ENCODE results near the gene AIFM2.
A peak's percentile ranks its signal among the peaks of the same experiment; 100 is the strongest.

Gene AIFM2

GRCh38 chr10:70122742-70123141, 9.9 kb downstream of the AIFM2 start (continued):
- TF ChIP-seq, protein P1, sequence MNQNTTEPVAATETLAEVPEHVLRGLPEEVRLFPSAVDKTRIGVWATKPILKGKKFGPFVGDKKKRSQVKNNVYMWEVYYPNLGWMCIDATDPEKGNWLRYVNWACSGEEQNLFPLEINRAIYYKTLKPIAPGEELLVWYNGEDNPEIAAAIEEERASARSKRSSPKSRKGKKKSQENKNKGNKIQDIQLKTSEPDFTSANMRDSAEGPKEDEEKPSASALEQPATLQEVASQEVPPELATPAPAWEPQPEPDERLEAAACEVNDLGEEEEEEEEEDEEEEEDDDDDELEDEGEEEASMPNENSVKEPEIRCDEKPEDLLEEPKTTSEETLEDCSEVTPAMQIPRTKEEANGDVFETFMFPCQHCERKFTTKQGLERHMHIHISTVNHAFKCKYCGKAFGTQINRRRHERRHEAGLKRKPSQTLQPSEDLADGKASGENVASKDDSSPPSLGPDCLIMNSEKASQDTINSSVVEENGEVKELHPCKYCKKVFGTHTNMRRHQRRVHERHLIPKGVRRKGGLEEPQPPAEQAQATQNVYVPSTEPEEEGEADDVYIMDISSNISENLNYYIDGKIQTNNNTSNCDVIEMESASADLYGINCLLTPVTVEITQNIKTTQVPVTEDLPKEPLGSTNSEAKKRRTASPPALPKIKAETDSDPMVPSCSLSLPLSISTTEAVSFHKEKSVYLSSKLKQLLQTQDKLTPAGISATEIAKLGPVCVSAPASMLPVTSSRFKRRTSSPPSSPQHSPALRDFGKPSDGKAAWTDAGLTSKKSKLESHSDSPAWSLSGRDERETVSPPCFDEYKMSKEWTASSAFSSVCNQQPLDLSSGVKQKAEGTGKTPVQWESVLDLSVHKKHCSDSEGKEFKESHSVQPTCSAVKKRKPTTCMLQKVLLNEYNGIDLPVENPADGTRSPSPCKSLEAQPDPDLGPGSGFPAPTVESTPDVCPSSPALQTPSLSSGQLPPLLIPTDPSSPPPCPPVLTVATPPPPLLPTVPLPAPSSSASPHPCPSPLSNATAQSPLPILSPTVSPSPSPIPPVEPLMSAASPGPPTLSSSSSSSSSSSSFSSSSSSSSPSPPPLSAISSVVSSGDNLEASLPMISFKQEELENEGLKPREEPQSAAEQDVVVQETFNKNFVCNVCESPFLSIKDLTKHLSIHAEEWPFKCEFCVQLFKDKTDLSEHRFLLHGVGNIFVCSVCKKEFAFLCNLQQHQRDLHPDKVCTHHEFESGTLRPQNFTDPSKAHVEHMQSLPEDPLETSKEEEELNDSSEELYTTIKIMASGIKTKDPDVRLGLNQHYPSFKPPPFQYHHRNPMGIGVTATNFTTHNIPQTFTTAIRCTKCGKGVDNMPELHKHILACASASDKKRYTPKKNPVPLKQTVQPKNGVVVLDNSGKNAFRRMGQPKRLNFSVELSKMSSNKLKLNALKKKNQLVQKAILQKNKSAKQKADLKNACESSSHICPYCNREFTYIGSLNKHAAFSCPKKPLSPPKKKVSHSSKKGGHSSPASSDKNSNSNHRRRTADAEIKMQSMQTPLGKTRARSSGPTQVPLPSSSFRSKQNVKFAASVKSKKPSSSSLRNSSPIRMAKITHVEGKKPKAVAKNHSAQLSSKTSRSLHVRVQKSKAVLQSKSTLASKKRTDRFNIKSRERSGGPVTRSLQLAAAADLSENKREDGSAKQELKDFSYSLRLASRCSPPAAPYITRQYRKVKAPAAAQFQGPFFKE (tag by site-specific recombination; IDR thresholded peaks at IDR 0.05; ENCODE audit: borderline replicate concordance): no peak

DNA sequence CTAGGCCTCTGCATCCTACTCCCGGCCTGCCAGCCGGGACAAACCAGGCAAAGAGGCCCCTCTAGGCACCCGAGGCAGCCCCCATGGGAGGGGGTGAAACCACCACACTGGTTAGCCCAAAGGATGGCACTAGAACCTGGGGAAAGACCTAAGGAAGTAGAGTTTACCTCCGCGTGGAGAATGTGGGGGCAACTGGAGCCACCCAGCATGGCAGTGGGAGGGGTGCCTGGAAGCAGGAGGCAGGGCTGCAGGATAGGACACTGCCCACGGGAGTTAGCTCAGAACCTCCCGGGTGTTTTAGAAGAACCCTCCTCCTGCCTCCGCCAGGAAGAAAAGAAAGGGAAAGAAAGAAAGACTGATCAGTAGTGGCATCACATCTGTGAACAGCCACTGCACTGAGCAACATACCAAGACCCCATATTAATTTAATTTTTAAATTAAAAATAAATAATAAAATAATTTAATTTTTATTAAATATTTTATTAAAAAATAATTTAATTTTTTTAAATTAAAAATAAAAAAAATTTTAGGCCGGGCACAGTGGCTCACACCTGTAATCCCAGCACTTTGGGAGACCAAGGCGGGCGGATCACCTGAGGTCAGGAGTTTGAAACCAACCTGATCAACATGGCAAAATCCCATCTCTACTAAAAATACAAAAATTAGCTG, 11.2 kb downstream of the AIFM2 start:
- H3K9me3 ChIP-seq (ENCODE audit: control insufficient read depth, insufficient read depth, low read depth, low read length): no peaks in the 10 kb centered on the region
- H3K4me1 ChIP-seq (ENCODE audit: control insufficient read depth, insufficient read depth, low read length): no peaks in the 10 kb centered on the region; the same call in 1 of the 2 replicates
- no peak overlapping the region for H3K27ac ChIP-seq (ENCODE audit: extremely low read depth, low read depth, low read length)
- H3K4me3 ChIP-seq (ENCODE audit: low read depth, low read length): no peak overlapping the region
- POLR2A ChIA-PET: no interaction called here
- TF ChIP-seq ZNF76 (tag by site-specific recombination; IDR thresholded peaks at IDR 0.05; ENCODE audit: borderline replicate concordance, low read depth) (no peak), ZFHX2 (tag by site-specific recombination; conservative IDR thresholded peaks at IDR 0.05) (0 out of 2 replicates have a peak, but pooled peaks have one; percentile 26), KLF16 (tag by site-specific recombination; IDR thresholded peaks at IDR 0.05) (no peak), EGR2 (tag by site-specific recombination; IDR thresholded peaks at IDR 0.05; ENCODE audit: low read depth) (peak; percentile 67)
- CTCF ChIA-PET: interaction anchor here (0.7 to 1.5 kb wide), 2 partner anchors 25 to 157 kb away, joined by 3 to 4 read pairs; no protein-coding TSS in a partner anchor
- H3K36me3 ChIP-seq (ENCODE audit: control insufficient read depth in 2 of 2, insufficient read depth in 1 of 2, low read length in 2 of 2): peaks cover 0 to 5% of the 10 kb centered on the region in 2 experiments; a peak in 1 of 3 replicates

DNA sequence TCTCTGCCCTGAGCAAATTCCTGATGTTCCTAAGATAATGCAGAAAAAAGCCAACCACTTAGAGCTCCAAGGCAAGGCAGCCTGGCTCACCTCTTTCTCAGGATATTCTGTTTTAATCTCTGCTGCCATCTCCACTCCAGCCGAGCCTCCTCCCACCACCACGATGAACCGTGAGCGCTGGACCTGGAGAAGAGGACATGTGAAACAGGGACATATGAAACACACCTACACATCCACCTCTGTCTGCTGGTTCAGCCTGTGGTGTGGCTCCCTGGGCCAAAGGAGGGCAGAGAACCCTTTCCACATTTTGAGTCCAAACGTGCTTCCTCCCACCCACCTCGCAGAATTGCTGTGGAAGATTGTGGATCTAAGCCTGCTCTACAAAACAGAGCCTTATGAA, 12.2 kb downstream of the AIFM2 start:
- ChIA-PET POLR2A (no interaction called here), CTCF (interaction anchor here (0.7 to 1.0 kb wide), 2 partner anchors 227 to 792 kb away, joined by 3 read pairs; no protein-coding TSS in a partner anchor)
- Histone ChIP-seq H3K4me3 (ENCODE audit: low read depth, low read length) (no peak overlapping the region), H3K4me1 (ENCODE audit: control insufficient read depth, insufficient read depth, low read length) (no peaks in the 10 kb centered on the region; the same call in 1 of the 2 replicates), H3K36me3 (ENCODE audit: control insufficient read depth in 2 of 2, insufficient read depth in 1 of 2, low read length in 2 of 2) (peaks cover 0 to 5% of the 10 kb centered on the region in 2 experiments; a peak in 1 of 3 replicates), H3K27ac (ENCODE audit: extremely low read depth, low read depth, low read length) (no peak overlapping the region), H3K9me3 (ENCODE audit: control insufficient read depth, insufficient read depth, low read depth, low read length) (no peaks in the 10 kb centered on the region)
- TF ChIP-seq ZNF623 (tag by site-specific recombination; IDR thresholded peaks at IDR 0.05) (no peak), ZFP37 (tag by site-specific recombination; IDR thresholded peaks at IDR 0.05) (no peak), EGR2 (tag by site-specific recombination; IDR thresholded peaks at IDR 0.05; ENCODE audit: low read depth) (peak; percentile 63), ZNF223 (tag by site-specific recombination; IDR thresholded peaks at IDR 0.05) (no peak)

DNA sequence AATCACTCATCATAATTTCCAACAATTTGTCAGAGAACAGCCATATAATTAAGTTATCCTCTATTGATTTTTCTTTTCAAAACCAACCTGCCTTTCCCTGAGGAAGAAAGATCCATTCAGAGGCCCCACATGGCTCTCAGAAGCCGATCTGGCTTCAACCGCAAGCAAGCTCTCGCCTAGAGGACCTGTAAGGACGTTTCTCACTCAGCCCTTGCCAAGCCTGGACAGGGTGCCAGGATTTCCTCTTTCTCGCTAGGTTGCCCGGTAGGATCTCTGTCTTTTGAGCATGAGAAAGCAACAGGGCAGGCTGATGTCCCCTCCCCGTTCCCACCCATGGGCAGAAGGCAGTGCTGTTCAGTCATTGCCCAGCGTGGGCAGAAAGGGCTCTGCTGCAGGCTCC, 13.0 kb downstream of the AIFM2 start:
- no peak overlapping the region for H3K4me3 ChIP-seq (ENCODE audit: low read depth, low read length)
- H3K9me3 ChIP-seq (ENCODE audit: control insufficient read depth, insufficient read depth, low read depth, low read length): no peaks in the 10 kb centered on the region
- TF ChIP-seq ZNF548 (tag by site-specific recombination; IDR thresholded peaks at IDR 0.05): no peak
- TF ChIP-seq ZNF785 (tag by site-specific recombination; IDR thresholded peaks at IDR 0.05): no peak
- TF ChIP-seq PATZ1 (tag by site-specific recombination; IDR thresholded peaks at IDR 0.05): no peak
- no peak for TF ChIP-seq HOXA7 (CRISPR knock-in tag; IDR thresholded peaks at IDR 0.05; ENCODE audit: borderline replicate concordance)
- TF ChIP-seq, protein P2, sequence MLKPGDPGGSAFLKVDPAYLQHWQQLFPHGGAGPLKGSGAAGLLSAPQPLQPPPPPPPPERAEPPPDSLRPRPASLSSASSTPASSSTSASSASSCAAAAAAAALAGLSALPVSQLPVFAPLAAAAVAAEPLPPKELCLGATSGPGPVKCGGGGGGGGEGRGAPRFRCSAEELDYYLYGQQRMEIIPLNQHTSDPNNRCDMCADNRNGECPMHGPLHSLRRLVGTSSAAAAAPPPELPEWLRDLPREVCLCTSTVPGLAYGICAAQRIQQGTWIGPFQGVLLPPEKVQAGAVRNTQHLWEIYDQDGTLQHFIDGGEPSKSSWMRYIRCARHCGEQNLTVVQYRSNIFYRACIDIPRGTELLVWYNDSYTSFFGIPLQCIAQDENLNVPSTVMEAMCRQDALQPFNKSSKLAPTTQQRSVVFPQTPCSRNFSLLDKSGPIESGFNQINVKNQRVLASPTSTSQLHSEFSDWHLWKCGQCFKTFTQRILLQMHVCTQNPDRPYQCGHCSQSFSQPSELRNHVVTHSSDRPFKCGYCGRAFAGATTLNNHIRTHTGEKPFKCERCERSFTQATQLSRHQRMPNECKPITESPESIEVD (tag by site-specific recombination; IDR thresholded peaks at IDR 0.05): no peak
- peaks cover 0 to 9% of the 10 kb centered on the region in 2 experiments; a peak in 1 of 3 replicates for H3K36me3 ChIP-seq (ENCODE audit: control insufficient read depth in 2 of 2, insufficient read depth in 1 of 2, low read length in 2 of 2)
- H3K27ac ChIP-seq (ENCODE audit: extremely low read depth, low read depth, low read length): no peak overlapping the region
- H3K4me1 ChIP-seq (ENCODE audit: control insufficient read depth, insufficient read depth, low read length): no peaks in the 10 kb centered on the region; the same call in 1 of the 2 replicates
- POLR2A ChIA-PET: no interaction called here
- CTCF ChIA-PET: interaction anchor here (0.7 to 1.2 kb wide), 3 partner anchors 228 to 791 kb away, joined by 3 to 4 read pairs (median 3); no protein-coding TSS in a partner anchor
